Spleen (tissue), 7 donors: ENCODE data around the gene NIPAL3.

Source experiments
- POLR2A ChIP-seq, 3 donors: fragments of 450-650 bp; IDR thresholded peaks; one replicate each; pipeline ENCODE4 v1.5.1; 2017; ENCODE audit warnings: antibody characterized with exemption in 3 of 3, mild to moderate bottlenecking in 1 of 3
- POLR2AphosphoS5 ChIP-seq, 3 donors: sonication (generic); formaldehyde crosslinking; IDR thresholded peaks; one replicate each; pipeline ENCODE4 v1.5.1; 2017; ENCODE audit warnings: antibody characterized with exemption in 3 of 3
- TF ChIP-seq, protein P1 (sequence below), 11 experiments: fragments of 200-600 bp in 7 of 11; fragments of 450-650 bp in 4 of 11; sonication (generic) in 4 of 11; IDR thresholded peaks in 8 of 11; conservative IDR thresholded peaks in 3 of 11; 1 replicate in 7 of 11; 2 replicates in 4 of 11; pipeline versions ENCODE4 v1.4.0 to v1.8.0; 2016 to 2021; ENCODE audit warnings: antibody characterized with exemption in 11 of 11, inconsistent platforms in 4 of 11, mild to moderate bottlenecking in 1 of 11
- donor health status: DM: no; HTN: no; CAD: no; lungs with moderate emphysema.
- donor health status: DM: no; HTN: no; CAD: no.
- donor health status: DM: no; HTN: no; CAD: no.

DNA sequence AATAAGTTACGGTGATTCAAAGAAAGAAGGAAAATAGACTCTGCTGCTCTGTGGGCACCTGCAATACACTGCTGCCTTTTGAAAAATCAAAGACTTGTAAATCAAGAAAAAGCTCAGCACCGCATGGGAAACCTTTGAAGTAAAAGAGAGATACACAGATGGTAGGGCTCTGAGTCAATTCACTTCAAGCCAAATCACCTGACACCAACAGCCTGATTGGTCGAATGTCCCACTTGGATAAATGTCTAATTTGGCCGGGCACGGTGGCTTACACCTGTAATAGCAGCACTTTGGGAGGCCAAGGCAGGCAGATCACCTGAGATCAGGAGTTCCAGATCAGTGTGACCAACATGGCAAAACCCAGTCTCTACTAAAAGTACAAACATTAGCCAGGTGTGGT lies 67.8 kb downstream of the NIPAL3 start:
- TF ChIP-seq, protein P1, sequence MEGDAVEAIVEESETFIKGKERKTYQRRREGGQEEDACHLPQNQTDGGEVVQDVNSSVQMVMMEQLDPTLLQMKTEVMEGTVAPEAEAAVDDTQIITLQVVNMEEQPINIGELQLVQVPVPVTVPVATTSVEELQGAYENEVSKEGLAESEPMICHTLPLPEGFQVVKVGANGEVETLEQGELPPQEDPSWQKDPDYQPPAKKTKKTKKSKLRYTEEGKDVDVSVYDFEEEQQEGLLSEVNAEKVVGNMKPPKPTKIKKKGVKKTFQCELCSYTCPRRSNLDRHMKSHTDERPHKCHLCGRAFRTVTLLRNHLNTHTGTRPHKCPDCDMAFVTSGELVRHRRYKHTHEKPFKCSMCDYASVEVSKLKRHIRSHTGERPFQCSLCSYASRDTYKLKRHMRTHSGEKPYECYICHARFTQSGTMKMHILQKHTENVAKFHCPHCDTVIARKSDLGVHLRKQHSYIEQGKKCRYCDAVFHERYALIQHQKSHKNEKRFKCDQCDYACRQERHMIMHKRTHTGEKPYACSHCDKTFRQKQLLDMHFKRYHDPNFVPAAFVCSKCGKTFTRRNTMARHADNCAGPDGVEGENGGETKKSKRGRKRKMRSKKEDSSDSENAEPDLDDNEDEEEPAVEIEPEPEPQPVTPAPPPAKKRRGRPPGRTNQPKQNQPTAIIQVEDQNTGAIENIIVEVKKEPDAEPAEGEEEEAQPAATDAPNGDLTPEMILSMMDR (IDR thresholded peaks at IDR 0.05 in 8 of 11, conservative IDR thresholded peaks at IDR 0.05 in 3 of 11), result no peak
- TF ChIP-seq POLR2A (IDR thresholded peaks at IDR 0.05) (no peak), POLR2AphosphoS5 (IDR thresholded peaks at IDR 0.05) (no peak)
